NCI-H2227 treated with DMSO at 0.1 percent for 48 hours (cell line): ENCODE data around the gene GMIP.
"Not testable (repeated sequence)": the region's sequence is repeated elsewhere in the genome, so short reads cannot be mapped to it uniquely, and the experiment has no call there.

Experiments
- DNase-seq: peaks from one replicate; lab custom pipeline; 2025; lab: John Stamatoyannopoulos, UW

Gene GMIP

DNA sequence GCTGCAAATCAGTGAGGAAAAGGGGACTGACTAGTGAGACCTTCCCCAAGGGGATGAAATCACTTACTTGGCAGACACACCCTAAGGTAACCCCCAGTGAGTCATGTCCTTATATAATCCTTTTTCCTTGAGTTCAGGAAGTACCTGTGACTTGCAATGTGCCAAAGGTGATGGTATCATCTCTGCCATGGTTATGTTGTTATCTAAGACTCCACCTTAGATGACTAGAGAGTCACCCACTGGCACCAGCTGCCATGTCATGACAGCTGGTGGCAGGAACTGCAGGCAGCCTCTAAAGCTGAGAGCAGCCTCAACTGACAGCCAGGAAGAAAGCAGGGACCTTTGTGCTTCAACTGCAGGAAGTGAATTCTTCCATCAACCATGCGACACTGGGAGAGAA is 37.4 kb downstream of the GMIP start:
- no peak for DNase-seq

DNA sequence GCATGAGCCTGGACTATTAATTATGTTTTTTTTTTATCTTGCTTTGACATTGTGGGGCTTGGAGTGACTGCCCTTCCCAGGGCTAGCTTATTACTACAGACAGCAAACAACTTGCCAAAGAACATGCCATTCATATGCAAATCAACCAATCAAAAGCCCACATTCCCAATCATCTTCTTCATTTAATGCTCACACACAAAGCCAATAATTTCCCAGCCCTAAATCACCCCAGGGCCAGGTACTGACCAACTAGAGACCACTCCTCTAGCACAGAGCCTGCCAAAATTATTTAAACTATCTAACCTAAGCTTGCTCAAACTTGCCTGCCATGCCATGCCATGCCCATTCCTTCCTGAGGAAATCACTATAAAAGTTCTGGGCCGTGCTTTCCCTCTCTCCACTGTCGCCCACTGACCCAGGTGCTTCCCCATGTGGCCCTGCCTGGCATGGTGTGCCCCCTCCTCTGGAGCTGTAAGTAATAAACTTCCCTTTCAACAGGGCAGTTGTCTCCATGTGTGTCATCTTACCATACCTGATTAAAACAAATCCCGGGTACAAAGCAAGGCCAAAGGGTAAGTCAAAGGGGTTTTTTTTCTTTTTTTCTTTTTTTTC is 40.6 kb downstream of the GMIP start:
- no peak for DNase-seq

DNA sequence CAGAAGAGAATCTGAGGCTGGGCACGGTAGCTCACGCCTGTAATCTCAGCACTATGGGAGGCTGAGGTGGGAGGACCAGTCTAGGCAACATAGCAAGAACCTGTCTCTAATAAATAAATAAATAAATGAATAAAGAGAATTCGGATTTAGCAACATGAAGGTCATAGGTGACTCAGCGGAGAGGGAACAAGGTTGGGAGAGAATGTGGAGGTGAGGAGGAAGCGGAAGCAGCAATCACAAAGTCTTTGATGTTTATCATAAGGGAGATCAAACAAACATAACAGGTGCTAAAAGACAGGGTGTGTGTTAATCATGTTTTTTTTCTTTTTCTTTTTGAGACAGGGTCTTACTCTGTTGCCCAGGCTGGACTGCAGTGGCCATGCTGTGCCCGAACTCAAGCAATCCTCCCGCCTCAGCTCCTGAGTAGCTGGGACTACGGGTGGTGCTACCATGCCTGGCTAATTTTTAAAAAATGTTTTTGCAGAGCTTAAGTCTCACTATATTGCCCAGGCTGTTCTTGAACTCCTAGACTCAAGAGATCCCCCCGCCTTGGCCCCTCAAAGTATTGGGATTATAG is 41.2 kb downstream of the GMIP start:
- DNase-seq, result no peak

DNA sequence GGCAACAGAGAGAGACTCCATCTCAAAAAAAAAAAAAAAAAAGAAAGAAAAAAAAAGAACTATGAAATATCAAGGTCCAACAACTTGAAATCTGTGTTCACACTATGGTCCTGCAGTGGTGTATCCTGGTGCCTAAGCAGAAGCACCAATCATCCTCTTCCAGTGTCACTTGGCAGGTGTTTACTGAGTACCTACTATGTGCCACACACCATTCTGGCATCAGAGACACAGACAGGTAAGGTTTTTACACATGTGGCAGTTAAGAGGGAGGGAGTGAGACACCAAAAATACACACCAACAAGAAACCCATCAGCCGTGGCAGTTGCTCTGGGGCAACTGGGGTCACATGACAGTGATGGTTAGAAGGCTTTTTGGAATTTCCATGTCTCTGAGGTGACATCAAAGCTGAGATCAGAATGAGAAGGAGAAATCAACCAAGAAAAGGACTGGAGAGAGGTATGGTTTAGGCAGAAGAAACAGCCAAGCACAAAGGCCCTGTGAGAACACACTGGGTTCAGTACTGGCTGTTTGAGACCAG is 42.6 kb downstream of the GMIP start:
- DNase-seq, result no peak

GRCh38 chr19:19598728-19599451 is 44.6 kb downstream of the GMIP start:
- not testable (repeated sequence) for DNase-seq

- DNase-seq, result no peak
Observed at GRCh38 chr19:19597809-19598306, 45.6 kb downstream of the GMIP start.

- DNase-seq, result no peak
Observed at GRCh38 chr19:19595171-19595701, 48.2 kb downstream of the GMIP start.

GRCh38 chr19:19594381-19594780 is 49.1 kb downstream of the GMIP start:
- DNase-seq, result no peak

DNA sequence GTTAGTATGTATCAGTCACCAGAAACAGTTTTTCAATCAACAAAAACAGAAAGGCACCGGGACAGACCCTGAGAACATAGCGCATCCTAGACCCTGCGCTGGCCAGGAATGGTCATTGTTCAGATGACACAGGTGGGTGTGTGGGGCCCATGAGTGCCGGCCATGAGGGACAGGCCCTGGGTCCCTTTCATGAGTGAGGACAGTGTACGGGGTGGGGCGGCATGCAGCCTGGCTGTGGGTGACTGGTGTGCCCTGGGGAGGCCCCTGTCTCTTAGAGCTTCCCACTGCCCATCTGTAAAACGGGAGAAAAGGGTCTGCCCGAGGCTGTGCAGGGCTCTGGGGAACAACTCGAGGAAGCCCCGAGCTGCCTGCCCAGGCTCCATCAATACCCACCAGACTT is 50.8 kb downstream of the GMIP start:
- no peak for DNase-seq

DNA sequence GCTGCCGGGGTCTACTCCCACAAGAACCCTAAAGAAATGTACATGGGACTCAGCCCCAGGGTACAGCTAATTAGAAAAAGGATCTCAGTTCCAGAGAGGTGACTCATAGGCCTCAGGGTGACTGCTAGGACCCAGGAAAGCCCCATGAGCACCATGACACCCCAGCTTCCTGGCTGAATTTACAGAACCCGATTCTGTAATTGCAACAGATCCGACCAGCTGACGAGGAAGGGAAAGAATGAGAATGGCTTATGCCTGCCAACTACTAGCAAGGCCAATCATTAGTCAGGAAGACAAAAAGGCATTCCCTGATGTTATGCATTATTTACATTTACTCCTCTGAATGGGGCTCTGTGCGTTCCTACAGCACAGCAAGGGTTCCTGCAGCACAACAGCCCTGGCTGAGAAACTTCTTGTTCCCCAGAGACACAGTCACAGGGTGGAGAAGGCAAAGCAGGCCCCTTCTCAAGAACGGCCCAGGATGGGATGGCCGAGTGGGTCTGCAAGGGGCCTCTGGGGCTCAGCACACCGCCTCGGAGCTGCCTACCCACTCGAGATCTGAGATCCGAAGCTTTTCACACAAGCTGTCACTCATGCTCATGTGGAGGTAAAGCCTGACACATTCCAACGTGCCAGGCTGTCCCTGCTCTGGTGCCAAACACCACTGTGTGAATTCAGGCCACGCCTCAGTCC is 52.2 kb downstream of the GMIP start:
- no peak for DNase-seq

DNA sequence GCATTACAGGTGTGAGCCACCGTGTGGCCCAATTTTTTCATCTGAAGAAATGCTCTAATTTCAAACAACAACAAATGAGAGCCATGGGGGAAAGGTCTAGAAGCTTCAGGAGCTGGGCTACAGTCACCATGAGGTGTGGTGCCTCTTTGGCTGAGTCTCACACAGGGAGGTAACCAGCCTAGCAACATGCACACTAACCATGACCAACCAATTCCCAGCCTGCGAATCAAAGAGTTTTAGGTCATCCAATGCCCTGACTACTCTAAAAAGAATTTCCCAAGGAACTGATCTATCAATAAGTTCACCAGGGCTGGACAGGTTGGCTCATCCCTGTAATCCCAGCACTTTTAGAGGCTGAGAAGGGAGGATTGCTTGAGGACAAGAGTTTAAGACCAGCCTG is 54.9 kb downstream of the GMIP start:
- DNase-seq, result no peak

GRCh38 chr19:19587771-19588170 is 55.7 kb downstream of the GMIP start:
- no peak for DNase-seq

DNA sequence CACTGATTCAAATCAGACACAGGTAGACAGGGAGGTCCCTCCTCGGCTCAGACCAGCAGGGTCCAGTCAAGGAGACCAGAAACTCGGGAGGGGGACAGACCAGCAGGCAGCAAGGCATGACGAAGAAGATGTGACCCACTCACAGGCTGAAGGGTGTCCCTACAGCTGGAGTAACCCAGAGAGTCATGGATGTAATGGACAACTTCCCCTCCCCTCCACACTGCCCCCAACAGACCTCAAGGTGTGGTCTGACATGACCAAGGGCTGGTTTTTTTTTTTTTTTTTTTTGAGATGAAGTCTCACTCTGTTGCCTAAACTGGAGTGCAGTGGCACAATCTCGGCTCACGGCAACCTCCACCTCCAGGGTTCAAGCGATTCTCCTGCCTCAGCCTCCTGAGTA is 59.1 kb downstream of the GMIP start:
- no peak for DNase-seq

GRCh38 chr19:19582471-19582870 is 61.0 kb downstream of the GMIP start:
- no peak for DNase-seq

DNA sequence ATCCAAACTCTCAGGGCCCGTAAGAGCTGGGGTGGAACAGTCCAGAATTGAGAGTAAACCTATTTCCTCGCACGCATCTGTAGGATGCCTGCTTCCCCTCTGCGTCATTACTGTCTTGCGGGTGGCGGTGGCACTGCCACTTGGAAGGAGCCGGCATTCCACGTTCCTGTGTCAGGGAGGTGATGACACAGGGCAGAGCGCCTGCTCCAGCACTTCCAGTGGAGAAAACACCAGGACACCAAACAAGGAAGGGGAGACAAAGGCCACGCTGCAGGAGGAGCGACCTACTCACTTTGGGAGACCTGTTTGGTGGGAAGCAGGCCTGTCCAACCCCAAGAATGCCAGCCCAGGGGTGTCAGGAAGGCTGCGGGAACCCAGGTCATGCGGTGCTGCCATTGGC is 62.1 kb downstream of the GMIP start:
- no peak for DNase-seq

- no peak for DNase-seq
Observed at GRCh38 chr19:19580418-19580817, 63.0 kb downstream of the GMIP start.

GRCh38 chr19:19579533-19580361 is 63.7 kb downstream of the GMIP start:
- no peak for DNase-seq
